SH-SY5Y (cell line): ENCODE measurements around the gene TTC28.

Source experiments
- GATA2 ChIP-seq: IDR thresholded peaks from 2 replicates; pipeline ENCODE4 v1.6.1; 2011; ENCODE audit warnings: mild to moderate bottlenecking, low read depth, low read length
- GATA3 ChIP-seq: IDR thresholded peaks from 2 replicates; pipeline ENCODE4 v1.6.1; 2011; ENCODE audit warnings: low read depth, mild to moderate bottlenecking, low read length, moderate library complexity

GRCh38 chr22:28484662-28485061, 195.0 kb downstream of the TTC28 start:
- TF ChIP-seq GATA2 (no peak), GATA3 (no peak)
